ENCODE results near the gene KDM5B.

The KDM5B gene

DNA sequence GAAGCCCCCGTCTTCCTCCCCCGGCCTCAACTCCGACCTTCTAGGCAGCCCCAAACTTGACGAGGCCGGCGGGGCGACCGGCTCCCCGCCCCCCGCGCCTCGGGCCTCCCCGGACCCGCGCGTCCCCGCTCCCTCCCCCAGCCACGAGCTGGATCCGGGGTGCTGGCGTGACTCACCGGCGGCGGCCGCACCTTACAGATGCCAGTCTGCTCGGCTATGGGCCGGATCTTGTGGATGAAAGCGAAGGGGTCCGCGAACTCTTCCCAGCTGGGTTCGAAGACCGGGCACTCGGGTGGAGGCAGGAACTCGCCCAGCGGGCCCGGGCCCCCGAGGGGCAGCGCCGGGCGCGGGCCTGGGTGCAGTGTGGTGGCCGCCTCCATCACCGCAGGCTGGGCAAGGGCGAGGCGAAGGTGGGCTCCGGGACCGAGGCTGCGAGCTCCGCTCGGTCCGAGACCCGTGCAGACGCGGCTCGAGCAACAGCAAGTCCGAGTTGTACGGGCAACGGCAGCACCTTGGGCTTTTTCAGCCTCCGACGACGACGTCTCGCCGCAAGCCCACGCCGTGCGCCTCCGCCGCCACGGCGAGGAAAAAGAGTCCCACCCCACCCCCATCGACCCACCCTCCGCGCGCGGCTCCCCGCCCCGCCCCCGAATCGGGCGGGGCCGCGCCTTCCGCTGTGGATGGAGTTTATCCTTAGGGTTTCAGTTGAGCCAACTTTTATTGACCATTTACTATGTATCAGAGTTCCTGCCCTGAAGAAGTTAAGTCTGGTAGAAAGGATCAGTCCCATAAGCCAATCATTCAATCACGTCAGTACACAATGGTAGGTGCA lies at the start of gene KDM5B:
TSS of gene KDM5B (minus strand) at position 496 of the 832 bp plus-strand sequence. CDS start at position 380, 116 bp downstream.
- DNase-seq, result peak; percentile 77 to 86
- TF ChIP-seq GATA1 (IDR thresholded peaks at IDR 0.05; ENCODE audit: low read depth, low read length), result no peak
- TF ChIP-seq POLR2A (IDR thresholded peaks at IDR 0.05; ENCODE audit: low read length), result peak; percentile 68

GRCh38 chr1:202857136-202857610 lies 49.0 kb upstream of the KDM5B start:
- DNase-seq, result no peak
- TF ChIP-seq GATA1 (IDR thresholded peaks at IDR 0.05; ENCODE audit: low read depth, low read length), result no peak
- no peak for TF ChIP-seq POLR2A (IDR thresholded peaks at IDR 0.05; ENCODE audit: low read length)

- no peak for TF ChIP-seq POLR2A (IDR thresholded peaks at IDR 0.05; ENCODE audit: low read length)
- TF ChIP-seq GATA1 (IDR thresholded peaks at IDR 0.05; ENCODE audit: low read depth, low read length), result no peak
- DNase-seq, result no peak
Observed at GRCh38 chr1:202856014-202856413, 47.8 kb upstream of the KDM5B start.

DNA sequence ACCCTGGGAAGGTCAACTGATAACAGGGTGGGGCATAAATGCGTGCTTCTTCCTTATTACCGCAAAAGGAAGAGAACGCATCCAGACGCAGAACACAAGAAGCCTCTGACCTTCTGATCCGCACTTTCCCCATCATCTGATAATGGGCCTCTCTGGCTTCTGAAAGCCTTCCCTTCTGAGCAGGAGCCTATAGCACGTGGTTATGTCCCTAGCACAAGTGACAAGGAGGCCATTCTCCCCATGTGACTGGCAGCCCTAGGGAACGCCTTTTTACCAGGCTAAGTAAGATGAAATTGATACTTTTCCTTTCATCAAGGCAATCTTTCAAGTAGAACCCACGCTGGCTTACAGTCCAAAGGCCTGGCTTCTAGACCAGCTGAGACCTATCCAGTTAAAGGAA lies 46.6 kb upstream of the KDM5B start:
- no peak for DNase-seq
- TF ChIP-seq GATA1 (IDR thresholded peaks at IDR 0.05; ENCODE audit: low read depth, low read length) (no peak), POLR2A (IDR thresholded peaks at IDR 0.05; ENCODE audit: low read length) (no peak)

DNA sequence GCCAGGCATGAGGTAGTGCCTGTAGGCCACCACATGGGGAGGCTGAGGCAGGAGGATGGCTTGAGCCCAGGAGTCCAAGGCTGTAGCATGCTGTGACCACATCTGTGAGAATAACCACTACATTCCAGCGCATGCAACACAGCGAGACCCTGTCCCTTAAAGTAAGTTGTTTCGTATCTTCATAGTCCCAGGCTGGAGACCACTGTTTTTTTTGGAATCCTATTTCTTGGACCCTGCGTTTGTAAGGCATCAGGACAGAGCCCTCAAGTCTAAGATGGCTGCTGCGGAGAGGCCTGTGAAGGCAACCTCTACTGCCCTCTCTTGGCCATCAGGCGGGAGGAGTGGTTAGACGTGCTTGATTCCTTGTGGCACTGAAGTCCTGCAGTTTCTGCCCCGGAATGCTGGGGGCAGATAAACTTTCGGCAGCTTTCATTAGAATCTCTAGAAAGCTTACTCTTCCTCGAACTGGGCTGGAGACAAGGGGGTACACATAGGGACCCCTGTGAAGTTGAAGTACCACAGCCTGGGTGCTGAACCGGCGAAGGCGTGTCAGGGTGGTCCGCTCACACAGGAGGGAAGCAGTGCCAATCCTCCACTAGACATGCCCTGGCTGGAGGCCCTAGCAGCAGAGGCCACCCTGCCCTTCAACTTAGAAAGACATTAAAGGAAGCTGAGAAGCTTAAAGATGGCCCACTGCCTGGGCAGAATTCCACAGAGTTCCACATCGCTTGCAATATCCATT lies 44.1 kb upstream of the KDM5B start:
- peak; percentile 73 to 76 for DNase-seq

GRCh38 chr1:202850593-202851362 lies 42.6 kb upstream of the KDM5B start:
- TF ChIP-seq POLR2A (IDR thresholded peaks at IDR 0.05; ENCODE audit: low read length) (no peak), GATA1 (IDR thresholded peaks at IDR 0.05; ENCODE audit: low read depth, low read length) (no peak)
- no peak for DNase-seq

More for the DNA sequence above, 44.1 kb upstream of the KDM5B start:
- TF ChIP-seq POLR2A (IDR thresholded peaks at IDR 0.05; ENCODE audit: low read length) (no peak), GATA1 (IDR thresholded peaks at IDR 0.05; ENCODE audit: low read depth, low read length) (no peak)

- DNase-seq, result no peak
- TF ChIP-seq POLR2A (IDR thresholded peaks at IDR 0.05; ENCODE audit: low read length) (no peak), GATA1 (IDR thresholded peaks at IDR 0.05; ENCODE audit: low read depth, low read length) (no peak)
Observed at GRCh38 chr1:202848191-202848542, 39.9 kb upstream of the KDM5B start.

GRCh38 chr1:202844935-202845334 lies 36.7 kb upstream of the KDM5B start:
- DNase-seq, result no peak
- TF ChIP-seq GATA1 (IDR thresholded peaks at IDR 0.05; ENCODE audit: low read depth, low read length), result no peak
- TF ChIP-seq POLR2A (IDR thresholded peaks at IDR 0.05; ENCODE audit: low read length), result no peak

- no peak for TF ChIP-seq POLR2A (IDR thresholded peaks at IDR 0.05; ENCODE audit: low read length)
- TF ChIP-seq GATA1 (IDR thresholded peaks at IDR 0.05; ENCODE audit: low read depth, low read length), result no peak
- DNase-seq, result no peak
Observed at GRCh38 chr1:202844259-202844658, 36.0 kb upstream of the KDM5B start.

DNA sequence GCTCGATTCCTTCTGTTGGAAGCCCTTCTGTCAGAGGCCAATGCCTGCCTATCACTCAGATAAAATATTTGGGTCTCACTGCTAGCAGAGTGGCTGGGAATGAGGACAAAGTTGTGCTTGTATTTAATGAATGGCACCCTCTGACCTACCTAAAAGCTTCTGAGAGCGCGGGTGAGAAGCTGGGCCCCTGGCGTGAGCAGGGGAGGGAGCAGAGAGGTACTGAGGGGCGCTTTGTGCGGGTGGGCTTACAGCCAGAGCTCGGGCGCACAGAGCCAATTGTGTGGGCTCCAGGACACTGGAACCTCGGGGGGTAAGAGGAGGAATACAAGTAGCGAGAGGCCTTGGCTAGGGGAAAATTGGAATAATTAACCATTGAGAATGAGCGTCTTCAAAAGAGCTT lies 34.9 kb upstream of the KDM5B start:
- TF ChIP-seq POLR2A (IDR thresholded peaks at IDR 0.05; ENCODE audit: low read length) (no peak), GATA1 (IDR thresholded peaks at IDR 0.05; ENCODE audit: low read depth, low read length) (no peak)
- no peak for DNase-seq

DNA sequence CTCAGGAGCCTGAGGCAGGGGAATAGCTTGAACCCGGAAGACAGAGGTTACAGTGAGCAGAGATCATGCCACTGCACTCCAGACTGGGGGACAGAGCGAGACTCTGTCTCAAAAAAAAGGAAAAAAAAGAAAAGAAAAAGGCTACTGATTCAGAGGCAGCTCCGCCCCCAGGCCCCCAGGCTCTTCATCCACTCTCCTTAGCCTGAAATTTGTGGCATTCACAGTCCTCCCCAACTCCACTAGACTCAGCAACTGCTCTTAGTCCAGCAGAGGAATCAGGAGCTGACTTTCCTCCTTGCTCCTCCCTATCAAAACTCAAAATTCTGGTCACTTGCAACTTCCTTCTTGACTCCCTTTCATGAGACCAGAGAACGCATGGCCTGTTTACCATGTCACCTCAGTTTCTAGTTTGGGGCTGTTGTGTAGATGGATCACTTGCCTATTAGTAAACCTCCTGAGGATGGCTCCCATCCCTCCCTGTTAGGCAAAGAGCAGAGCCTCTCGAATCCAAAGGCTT lies 29.6 kb upstream of the KDM5B start:
- TF ChIP-seq POLR2A (IDR thresholded peaks at IDR 0.05; ENCODE audit: low read length) (no peak), GATA1 (IDR thresholded peaks at IDR 0.05; ENCODE audit: low read depth, low read length) (no peak)
- DNase-seq, result no peak

DNA sequence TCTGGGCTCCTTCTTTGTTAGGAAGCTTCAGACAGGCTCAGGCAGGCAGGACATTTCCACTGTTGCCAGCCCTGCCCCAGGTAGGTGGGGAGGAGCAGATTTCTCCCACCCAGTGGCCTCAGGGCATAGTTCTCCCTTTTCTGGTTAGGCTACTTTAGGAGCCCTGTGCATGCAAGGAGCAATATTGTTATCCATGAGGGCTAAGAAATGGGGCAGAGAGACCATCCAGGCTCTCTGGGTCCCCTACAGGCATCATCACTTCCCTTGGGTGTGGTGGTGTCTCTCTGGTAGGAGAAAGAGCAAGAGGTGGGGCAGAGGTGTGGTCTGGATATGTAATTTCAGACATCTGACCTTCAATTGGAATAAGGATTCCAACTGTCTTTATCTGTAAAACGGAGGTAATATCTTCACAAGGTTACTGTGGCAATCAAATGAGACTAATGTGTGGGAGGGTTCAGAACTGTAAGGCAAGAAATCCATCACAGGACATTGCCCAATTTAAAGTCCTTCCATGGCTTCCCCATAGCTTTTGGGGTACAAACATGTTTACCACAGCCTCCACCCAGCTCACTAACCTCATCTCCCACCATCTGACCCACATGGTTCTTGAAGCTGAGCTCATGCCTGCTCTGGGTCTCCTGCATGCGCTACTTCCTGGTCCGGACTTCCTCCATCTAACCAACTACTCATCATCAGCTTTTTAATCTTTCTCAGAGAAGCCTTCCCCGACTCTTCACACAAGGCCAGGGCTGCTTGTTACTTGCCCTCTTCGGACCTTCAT lies 28.6 kb upstream of the KDM5B start:
- TF ChIP-seq GATA1 (IDR thresholded peaks at IDR 0.05; ENCODE audit: low read depth, low read length), result no peak
- TF ChIP-seq POLR2A (IDR thresholded peaks at IDR 0.05; ENCODE audit: low read length), result no peak
- DNase-seq, result no peak

DNA sequence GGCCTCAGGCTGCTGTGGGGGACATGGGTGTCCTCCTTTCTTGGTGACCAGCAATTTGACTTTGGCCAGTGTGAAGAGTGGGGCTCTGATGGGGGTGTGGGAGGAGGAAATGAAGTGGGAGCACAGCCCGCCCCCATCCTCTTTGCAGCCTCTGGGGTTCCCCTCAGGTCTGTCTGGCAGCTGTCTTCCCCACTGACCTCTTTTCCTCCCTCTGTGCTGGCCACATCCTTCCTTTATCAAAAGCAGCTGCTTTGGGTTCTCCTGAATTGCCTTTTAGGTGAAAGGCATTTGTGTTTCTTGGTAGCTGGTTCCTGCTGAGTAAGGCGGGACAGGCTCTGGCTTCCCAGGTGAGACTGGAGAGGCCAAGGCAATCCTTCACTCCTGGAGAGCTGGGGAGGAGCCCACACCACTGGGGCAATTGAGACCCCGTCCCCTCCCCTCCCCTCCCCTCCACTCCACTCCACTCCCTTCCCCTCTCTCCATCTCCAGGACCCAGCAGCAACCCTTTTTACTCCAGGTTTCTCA lies 27.4 kb upstream of the KDM5B start:
- TF ChIP-seq POLR2A (IDR thresholded peaks at IDR 0.05; ENCODE audit: low read length) (no peak), GATA1 (IDR thresholded peaks at IDR 0.05; ENCODE audit: low read depth, low read length) (no peak)
- DNase-seq, result no peak
